A673 (cell line): Measurements from ENCODE around the gene DTX2. TPM values are rescaled to one million over a fixed set of nuclear protein-coding genes. Genes with fewer than 3 reads are reported as not detected.
"Not testable (repeated sequence)": the region's sequence is repeated elsewhere in the genome, so short reads cannot be mapped to it uniquely, and the experiment has no call there.

ENCODE experiments used
- BruUV-seq: library from RNA; stranded (reverse); fragments of 400-500 nt; replicated peaks from 2 replicates; lab custom pipeline; 2021; lab: Mats Ljungman, UMichigan
- CTCF ChIA-PET: fragments of 300-600 bp; sonication (Branson Sonifier 250); formaldehyde crosslinking; loops from one replicate; lab custom pipeline; 2022; ENCODE audit warnings: antibody characterized with exemption; lab: Charles Lee
- POLR2A ChIA-PET: fragments of 300-600 bp; sonication (Branson Sonifier 250); formaldehyde crosslinking; loops from one replicate; lab custom pipeline; 2022; ENCODE audit warnings: antibody characterized with exemption; ENCODE audit not compliant: low non-redundant PET; lab: Charles Lee
- DNase-seq: peaks from one replicate; pipeline ENCODE4 v3.0.0-alpha.2; 2015; ENCODE audit warnings: low spot score
- H3K27ac ChIP-seq: fragments of 200-600 bp; sonication (generic); 2 replicates; pipeline ENCODE4 v1.5.1; 2016; ENCODE audit warnings: mixed run types, low read depth, mild to moderate bottlenecking, mixed read lengths, antibody characterized with exemption, low read length; ENCODE audit not compliant: poor library complexity, severe bottlenecking
- H3K27me3 ChIP-seq: fragments of 200-600 bp; sonication (generic); replicated peaks from 2 replicates; pipeline ENCODE4 v1.6.1; 2017; ENCODE audit warnings: mixed run types, low read depth, mild to moderate bottlenecking, mixed read lengths, antibody characterized with exemption, low read length; ENCODE audit not compliant: insufficient read depth, poor library complexity
- H3K36me3 ChIP-seq: fragments of 200-600 bp; sonication (generic); 2 replicates; pipeline ENCODE4 v1.6.1; 2016; ENCODE audit warnings: mixed run types, mild to moderate bottlenecking, mixed read lengths, antibody characterized with exemption, low read length; ENCODE audit not compliant: insufficient read depth, poor library complexity, severe bottlenecking
- H3K4me1 ChIP-seq: fragments of 200-600 bp; sonication (generic); 2 replicates; pipeline ENCODE4 v1.6.1; 2017; ENCODE audit warnings: mixed run types, mild to moderate bottlenecking, mixed read lengths, antibody characterized with exemption, low read length; ENCODE audit not compliant: insufficient read depth, poor library complexity, severe bottlenecking
- H3K4me3 ChIP-seq: fragments of 200-600 bp; sonication (generic); 2 replicates; pipeline ENCODE4 v1.5.1; 2016; ENCODE audit warnings: low read depth, mixed run types, mild to moderate bottlenecking, mixed read lengths, low read length; ENCODE audit not compliant: poor library complexity, severe bottlenecking
- H3K9me3 ChIP-seq: fragments of 200-600 bp; sonication (generic); 2 replicates; pipeline ENCODE4 v1.6.1; 2016; ENCODE audit warnings: mixed run types, low read depth, mild to moderate bottlenecking, mixed read lengths, antibody characterized with exemption, low read length; ENCODE audit not compliant: poor library complexity, severe bottlenecking
- CTCF ChIP-seq: fragments of 300-800, 200-600 bp; sonication (generic); conservative IDR thresholded peaks from 2 replicates; pipeline ENCODE4 v1.5.1; 2017; ENCODE audit warnings: low read depth, mild to moderate bottlenecking, antibody characterized with exemption, low read length, moderate library complexity, mixed read lengths
- EZH2 ChIP-seq: fragments of 200-600 bp; sonication (generic); IDR thresholded peaks from 2 replicates; pipeline ENCODE4 v1.6.1; 2017; ENCODE audit warnings: borderline replicate concordance, low read depth, mild to moderate bottlenecking, mixed read lengths, antibody characterized with exemption, low read length; ENCODE audit not compliant: poor library complexity, severe bottlenecking
- intact Hi-C: fragments of 100-400 bp; cut with micrococcal nuclease; formaldehyde crosslinking; loops from one replicate; pipeline ENCODE4 v1.10.0; 2022; ENCODE audit not compliant: unreplicated experiment
- total RNA-seq: library from RNA; stranded (reverse); gene quantifications from 2 replicates; pipeline ENCODE4 v1.2.3, GENCODE V29; 2021

Gene DTX2
- total RNA-seq, 1 experiment from 2014 or later = 33.8 TPM

- Histone ChIP-seq H3K9me3 (no peaks in the 10 kb centered on the region), H3K4me1 (no peaks in the 10 kb centered on the region), H3K27me3 (no peaks in the 10 kb centered on the region), H3K4me3 (no peak overlapping the region), H3K36me3 (no peaks in the 10 kb centered on the region), H3K27ac (no peak overlapping the region)
- ChIA-PET CTCF (no interaction called here), POLR2A (no interaction called here)
- no peak for TF ChIP-seq CTCF
- no peak for TF ChIP-seq EZH2
- BruUV-seq = no TSS peak
- intact Hi-C loops = no loop called here
- no peak for DNase-seq
These were observed 46.4 kb downstream of the DTX2 start for GRCh38 chr7:76507723-76508406.

- Histone ChIP-seq H3K4me1 (no peaks in the 10 kb centered on the region), H3K36me3 (no peaks in the 10 kb centered on the region), H3K27ac (no peak within 1 kb of the TSS), H3K9me3 (no peaks in the 10 kb centered on the region), H3K4me3 (no peak within 1 kb of the TSS), H3K27me3 (no peaks in the 10 kb centered on the region)
- ChIA-PET CTCF (no interaction called here), POLR2A (no interaction called here)
- DNase-seq = no peak
- intact Hi-C loops = no loop called here
- TF ChIP-seq EZH2 (no peak), CTCF (no peak)
- BruUV-seq = no TSS peak
These were observed 48.7 kb downstream of the DTX2 start, which contains the start of gene UPK3B for GRCh38 chr7:76509931-76510877. Gene UPK3B (plus strand): TSS chr7:76510552. CDS start chr7:76510653, 101 bp downstream.

- BruUV-seq, H3K36me3 ChIP-seq, H3K4me3 ChIP-seq, POLR2A ChIA-PET, H3K9me3 ChIP-seq, CTCF ChIA-PET, intact Hi-C loops, DNase-seq, H3K27ac ChIP-seq, H3K4me1 ChIP-seq, H3K27me3 ChIP-seq: not testable (repeated sequence)
These were observed 49.8 kb downstream of the DTX2 start for GRCh38 chr7:76511200-76511910.

GRCh38 chr7:76511911-76512885 is 50.7 kb downstream of the DTX2 start:
- BruUV-seq, intact Hi-C loops, H3K4me3 ChIP-seq: not testable (repeated sequence)

More at GRCh38 chr7:76511911-76512885, 50.7 kb downstream of the DTX2 start:
- POLR2A ChIA-PET, H3K4me1 ChIP-seq, H3K9me3 ChIP-seq, H3K27me3 ChIP-seq, DNase-seq, H3K36me3 ChIP-seq, CTCF ChIA-PET, H3K27ac ChIP-seq: not testable (repeated sequence)
